ENCODE data around the gene DGCR2.
"Not testable (repeated sequence)": the region's sequence is repeated elsewhere in the genome, so short reads cannot be mapped to it uniquely, and the experiment has no call there.

Gene DGCR2

GRCh38 chr22:19097518-19097917 lies 24.7 kb downstream of the DGCR2 start:
- no peak overlapping the region for H3K27ac Mint-ChIP-seq

DNA sequence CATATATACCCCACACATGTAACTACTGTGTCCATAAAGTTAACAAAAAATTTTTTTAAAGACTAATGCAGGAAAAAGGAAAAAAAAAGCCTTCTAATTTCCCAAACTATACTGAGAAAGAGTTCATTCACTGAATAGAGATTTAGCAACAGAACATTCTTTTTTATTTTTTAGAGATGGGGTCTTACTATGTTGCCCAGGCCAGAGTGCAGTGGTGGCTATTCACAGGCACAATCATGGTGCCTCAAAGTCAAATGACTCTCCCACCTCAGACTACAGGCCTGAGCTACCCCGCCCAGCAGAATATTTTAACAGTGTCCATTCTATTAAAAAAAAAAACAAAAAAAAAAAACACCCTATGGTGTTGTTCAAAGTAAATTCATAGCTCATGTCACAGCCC lies 25.7 kb downstream of the DGCR2 start:
- H3K27me3 Mint-ChIP-seq (ENCODE audit: low read depth): no peaks in the 10 kb centered on the region

More at GRCh38 chr22:19097518-19097917, 24.7 kb downstream of the DGCR2 start:
- Mint-ChIP-seq H3K36me3 (ENCODE audit: low read depth) (peaks cover 9% of the 10 kb centered on the region), H3K4me1 (ENCODE audit: low read depth) (peaks cover 6% of the 10 kb centered on the region), H3K27me3 (ENCODE audit: low read depth) (no peaks in the 10 kb centered on the region), H3K4me3 (no peak overlapping the region), H3K9me3 (no peaks in the 10 kb centered on the region)

GRCh38 chr22:19094393-19094997 lies 27.7 kb downstream of the DGCR2 start:
- no peaks in the 10 kb centered on the region for H3K27me3 Mint-ChIP-seq (ENCODE audit: low read depth)
- H3K27ac Mint-ChIP-seq: no peak overlapping the region
- H3K36me3 Mint-ChIP-seq (ENCODE audit: low read depth): peaks cover 9% of the 10 kb centered on the region
- H3K4me1 Mint-ChIP-seq (ENCODE audit: low read depth): peaks cover 6% of the 10 kb centered on the region
- no peak overlapping the region for H3K4me3 Mint-ChIP-seq
- no peaks in the 10 kb centered on the region for H3K9me3 Mint-ChIP-seq

More for the DNA sequence above, 25.7 kb downstream of the DGCR2 start:
- Mint-ChIP-seq H3K36me3 (ENCODE audit: low read depth) (peaks cover 5% of the 10 kb centered on the region), H3K4me3 (no peak overlapping the region), H3K27ac (no peak overlapping the region), H3K9me3 (no peaks in the 10 kb centered on the region), H3K4me1 (ENCODE audit: low read depth) (peaks cover 6% of the 10 kb centered on the region)

DNA sequence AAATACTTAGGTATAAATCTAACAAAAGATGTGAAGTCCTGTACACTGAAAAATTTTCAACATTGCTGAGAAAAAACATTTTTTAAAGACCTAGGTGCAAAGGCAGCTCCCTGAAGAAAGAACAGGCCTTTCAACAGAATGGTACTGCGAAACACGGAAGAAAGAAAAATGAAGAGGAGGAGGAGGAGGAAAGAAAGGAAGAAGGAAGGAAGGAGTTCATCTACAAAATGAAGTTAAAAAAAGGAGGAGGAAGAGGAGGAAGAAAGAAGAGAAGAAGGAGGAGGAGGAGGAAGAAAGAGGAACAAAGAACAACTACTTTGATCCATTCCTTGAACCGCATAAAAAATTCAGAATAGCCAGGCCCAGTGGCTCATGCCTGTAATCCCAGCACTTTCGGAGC lies 29.5 kb downstream of the DGCR2 start:
- H3K36me3 Mint-ChIP-seq (ENCODE audit: low read depth): peaks cover 10% of the 10 kb centered on the region
- no peak overlapping the region for H3K4me3 Mint-ChIP-seq
- H3K27ac Mint-ChIP-seq: no peak overlapping the region
- H3K9me3 Mint-ChIP-seq: no peaks in the 10 kb centered on the region
- no peaks in the 10 kb centered on the region for H3K27me3 Mint-ChIP-seq (ENCODE audit: low read depth)
- peaks cover 6% of the 10 kb centered on the region for H3K4me1 Mint-ChIP-seq (ENCODE audit: low read depth)

- Mint-ChIP-seq H3K36me3 (ENCODE audit: low read depth) (peaks cover 13% of the 10 kb centered on the region), H3K27ac (no peak overlapping the region), H3K27me3 (ENCODE audit: low read depth) (no peaks in the 10 kb centered on the region), H3K4me3 (no peak overlapping the region), H3K4me1 (ENCODE audit: low read depth) (peaks cover 5% of the 10 kb centered on the region), H3K9me3 (no peaks in the 10 kb centered on the region)
Observed at GRCh38 chr22:19090586-19091127, 31.6 kb downstream of the DGCR2 start.

DNA sequence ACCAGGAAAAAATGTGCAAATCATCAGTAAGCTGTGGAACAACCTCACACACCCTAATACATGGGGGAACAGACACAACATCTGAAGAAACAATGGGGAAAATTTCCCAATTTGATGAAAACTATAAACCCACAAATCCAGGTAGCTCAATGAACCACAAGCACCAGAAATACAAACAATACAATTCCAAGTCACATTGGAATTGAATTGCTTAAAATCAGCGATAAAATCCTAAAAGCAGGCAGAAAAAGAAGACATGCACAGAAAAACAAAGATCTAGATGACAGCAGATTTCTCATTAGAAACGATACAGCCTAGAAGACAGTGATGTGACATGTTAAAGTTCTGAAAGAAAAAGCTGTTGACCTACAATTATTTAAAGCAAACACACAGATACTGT lies 32.0 kb downstream of the DGCR2 start:
- H3K4me1 Mint-ChIP-seq (ENCODE audit: low read depth): peaks cover 7% of the 10 kb centered on the region
- H3K9me3 Mint-ChIP-seq: no peaks in the 10 kb centered on the region
- H3K36me3 Mint-ChIP-seq (ENCODE audit: low read depth): peaks cover 15% of the 10 kb centered on the region
- no peaks in the 10 kb centered on the region for H3K27me3 Mint-ChIP-seq (ENCODE audit: low read depth)
- H3K4me3 Mint-ChIP-seq: no peak overlapping the region
- no peak overlapping the region for H3K27ac Mint-ChIP-seq

- Mint-ChIP-seq H3K9me3 (no peaks in the 10 kb centered on the region), H3K27ac (no peak overlapping the region), H3K36me3 (ENCODE audit: low read depth) (peaks cover 17% of the 10 kb centered on the region), H3K4me3 (no peak overlapping the region), H3K27me3 (ENCODE audit: low read depth) (no peaks in the 10 kb centered on the region), H3K4me1 (ENCODE audit: low read depth) (peaks cover 7% of the 10 kb centered on the region)
Observed at GRCh38 chr22:19088866-19089595, 33.2 kb downstream of the DGCR2 start.

DNA sequence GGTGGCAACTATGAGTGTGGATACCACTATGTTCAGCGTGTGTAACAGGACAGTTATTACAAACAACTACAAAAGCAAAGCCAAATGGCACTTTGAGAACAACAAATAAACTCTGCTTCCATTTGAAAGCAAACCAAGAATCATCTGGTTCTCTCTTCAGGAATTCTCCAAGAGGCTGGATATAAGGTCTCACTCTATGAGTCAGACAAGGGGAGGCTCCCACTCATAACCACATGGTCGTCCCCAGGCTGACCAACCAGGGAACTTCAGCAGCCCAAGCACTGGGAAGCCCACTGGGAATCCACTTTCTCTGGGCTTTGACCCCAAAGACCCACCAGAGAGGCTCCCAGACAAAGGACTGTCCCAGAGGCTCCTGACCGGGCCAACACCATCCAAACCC lies 35.3 kb downstream of the DGCR2 start:
- peaks cover 15% of the 10 kb centered on the region for H3K36me3 Mint-ChIP-seq (ENCODE audit: low read depth)
- H3K9me3 Mint-ChIP-seq: no peaks in the 10 kb centered on the region
- H3K27me3 Mint-ChIP-seq (ENCODE audit: low read depth): no peaks in the 10 kb centered on the region
- peaks cover 7% of the 10 kb centered on the region for H3K4me1 Mint-ChIP-seq (ENCODE audit: low read depth)
- no peak overlapping the region for H3K27ac Mint-ChIP-seq
- no peak overlapping the region for H3K4me3 Mint-ChIP-seq

DNA sequence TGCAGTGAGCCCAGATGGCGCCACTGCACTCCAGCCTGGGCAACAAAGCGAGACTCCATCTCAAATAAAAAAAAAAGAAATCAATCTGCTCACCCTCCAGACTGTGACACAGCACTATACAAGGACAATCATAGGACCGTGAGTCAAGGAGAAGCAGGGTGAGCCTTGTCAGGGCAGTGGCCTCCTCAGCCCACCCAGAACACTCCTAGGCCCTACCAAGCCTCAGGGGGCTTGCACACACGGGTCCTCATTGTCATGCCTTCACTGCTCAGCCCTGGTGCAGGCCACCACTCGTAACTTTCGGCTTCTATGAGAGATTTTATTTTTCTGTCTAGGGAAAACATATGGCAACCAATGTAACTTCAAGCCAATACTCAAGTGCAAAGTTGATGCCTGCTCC lies 35.8 kb downstream of the DGCR2 start:
- no peak overlapping the region for H3K4me3 Mint-ChIP-seq
- no peaks in the 10 kb centered on the region for H3K9me3 Mint-ChIP-seq
- peaks cover 16% of the 10 kb centered on the region for H3K36me3 Mint-ChIP-seq (ENCODE audit: low read depth)
- H3K27me3 Mint-ChIP-seq (ENCODE audit: low read depth): no peaks in the 10 kb centered on the region
- peaks cover 7% of the 10 kb centered on the region for H3K4me1 Mint-ChIP-seq (ENCODE audit: low read depth)
- H3K27ac Mint-ChIP-seq: no peak overlapping the region

- Mint-ChIP-seq H3K27me3 (ENCODE audit: low read depth) (no peaks in the 10 kb centered on the region), H3K4me3 (no peak overlapping the region), H3K9me3 (no peaks in the 10 kb centered on the region), H3K27ac (no peak overlapping the region), H3K4me1 (ENCODE audit: low read depth) (peaks cover 7% of the 10 kb centered on the region), H3K36me3 (ENCODE audit: low read depth) (peaks cover 14% of the 10 kb centered on the region)
Observed at GRCh38 chr22:19085233-19085718, 36.9 kb downstream of the DGCR2 start.

DNA sequence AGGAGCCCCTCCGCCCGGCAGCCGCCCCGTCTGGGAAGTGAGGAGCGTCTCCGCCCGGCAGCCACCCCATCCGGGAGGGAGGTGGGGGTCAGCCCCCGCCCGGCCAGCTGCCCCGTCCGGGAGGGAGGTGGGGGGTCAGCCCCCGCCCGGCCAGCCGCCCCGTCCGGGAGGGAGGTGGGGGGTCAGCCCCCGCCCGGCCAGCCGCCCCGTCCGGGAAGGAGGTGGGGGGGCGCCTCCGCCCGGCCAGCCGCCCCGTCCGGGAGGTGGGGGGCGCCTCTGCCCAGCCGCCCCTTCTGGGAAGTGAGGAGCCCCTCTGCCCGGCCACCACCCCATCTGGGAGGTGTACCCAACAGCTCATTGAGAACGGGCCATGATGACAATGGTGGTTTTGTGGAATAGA lies 37.6 kb downstream of the DGCR2 start:
- H3K4me3 Mint-ChIP-seq; H3K4me1 Mint-ChIP-seq (ENCODE audit: low read depth); H3K27ac Mint-ChIP-seq; H3K9me3 Mint-ChIP-seq; H3K27me3 Mint-ChIP-seq (ENCODE audit: low read depth): not testable (repeated sequence)
- peaks cover 14% of the 10 kb centered on the region for H3K36me3 Mint-ChIP-seq (ENCODE audit: low read depth)

DNA sequence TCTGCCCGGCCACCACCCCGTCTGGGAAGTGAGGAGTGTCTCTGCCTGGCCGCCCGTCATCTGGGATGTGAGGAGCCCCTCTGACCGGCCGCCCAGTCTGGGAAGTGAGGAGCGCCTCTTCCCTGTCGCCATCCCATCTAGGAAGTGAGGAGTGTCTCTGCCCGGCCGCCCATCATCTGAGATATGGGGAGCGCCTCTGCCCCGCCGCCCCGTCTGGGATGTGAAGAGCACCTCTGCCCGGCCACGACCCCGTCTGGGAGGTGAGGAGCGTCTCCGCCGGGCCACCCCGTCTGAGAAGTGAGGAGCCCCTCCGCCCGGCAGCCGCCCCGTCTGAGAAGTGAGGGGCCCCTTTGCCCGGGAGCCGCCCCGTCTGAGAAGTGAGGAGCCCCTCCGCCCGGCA lies 38.1 kb downstream of the DGCR2 start:
- peaks cover 14% of the 10 kb centered on the region for H3K36me3 Mint-ChIP-seq (ENCODE audit: low read depth)
- not testable (repeated sequence) for H3K4me1 Mint-ChIP-seq (ENCODE audit: low read depth); H3K27ac Mint-ChIP-seq

DNA sequence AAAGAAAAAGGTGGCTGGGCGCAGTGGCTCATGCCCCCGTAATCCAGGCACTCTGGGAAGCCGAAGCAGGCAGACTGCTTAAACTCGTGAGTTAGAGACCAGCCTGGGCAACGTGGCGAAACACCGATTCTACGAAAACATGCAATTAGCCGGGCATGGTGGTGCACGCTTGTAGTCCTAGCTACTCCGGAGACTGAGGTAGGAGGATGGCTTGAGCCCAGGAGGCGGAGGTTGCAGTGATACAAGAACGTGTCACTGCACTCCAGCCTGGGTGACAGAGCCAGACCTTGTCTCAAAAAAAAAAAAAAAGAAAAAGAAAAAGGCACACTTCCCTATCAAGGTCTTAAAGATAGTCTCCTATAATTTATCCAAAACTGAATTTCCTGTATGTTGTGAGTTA lies 39.4 kb downstream of the DGCR2 start:
- Mint-ChIP-seq H3K36me3 (ENCODE audit: low read depth) (peaks cover 12% of the 10 kb centered on the region), H3K4me1 (ENCODE audit: low read depth) (peaks cover 7% of the 10 kb centered on the region), H3K27me3 (ENCODE audit: low read depth) (no peaks in the 10 kb centered on the region), H3K9me3 (no peaks in the 10 kb centered on the region), H3K4me3 (no peak overlapping the region), H3K27ac (no peak overlapping the region)

More for the DNA sequence above, 38.1 kb downstream of the DGCR2 start:
- H3K9me3 Mint-ChIP-seq; H3K27me3 Mint-ChIP-seq (ENCODE audit: low read depth); H3K4me3 Mint-ChIP-seq: not testable (repeated sequence)

DNA sequence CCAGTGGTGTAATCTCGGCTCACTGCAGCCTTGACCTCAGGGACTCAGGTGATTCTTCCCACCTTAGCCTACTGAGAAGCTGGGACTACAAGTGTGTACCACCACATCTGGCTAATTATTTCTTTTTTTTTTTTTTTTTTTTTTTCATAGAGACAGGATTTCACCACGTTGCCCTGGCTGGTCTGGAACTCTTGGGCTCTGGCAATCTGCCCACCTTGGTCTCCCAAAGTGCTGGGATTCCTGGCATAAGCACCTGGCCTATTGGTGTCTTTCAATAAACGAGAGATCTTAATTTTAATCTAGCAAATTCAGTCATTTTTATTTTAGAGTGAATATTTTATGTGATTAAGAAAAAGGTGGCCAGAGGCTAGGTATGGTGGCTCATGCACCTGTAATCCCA lies 40.1 kb downstream of the DGCR2 start:
- Mint-ChIP-seq H3K36me3 (ENCODE audit: low read depth) (peaks cover 12% of the 10 kb centered on the region), H3K27ac (no peak overlapping the region), H3K4me3 (no peak overlapping the region), H3K27me3 (ENCODE audit: low read depth) (no peaks in the 10 kb centered on the region), H3K4me1 (ENCODE audit: low read depth) (peaks cover 7% of the 10 kb centered on the region), H3K9me3 (no peaks in the 10 kb centered on the region)

DNA sequence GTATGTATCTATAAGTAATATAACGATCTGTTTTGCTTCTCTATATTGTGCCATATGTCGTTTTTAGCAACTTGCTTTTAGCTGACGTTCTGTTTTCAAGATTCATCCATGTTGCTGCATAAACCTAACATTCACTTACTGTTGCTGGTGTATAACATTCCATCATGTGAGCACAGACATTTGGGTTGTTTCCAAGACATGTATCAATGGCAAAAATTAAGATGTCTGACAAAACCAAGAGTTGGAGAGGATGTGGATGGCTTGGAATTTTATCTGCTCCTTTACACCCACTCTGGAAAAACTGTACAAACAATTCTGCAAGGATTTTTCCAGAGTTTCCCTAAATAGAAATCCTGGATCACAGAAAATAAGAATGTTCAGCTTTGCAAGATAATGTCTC lies 40.9 kb downstream of the DGCR2 start:
- Mint-ChIP-seq H3K36me3 (ENCODE audit: low read depth) (peaks cover 10% of the 10 kb centered on the region), H3K4me1 (ENCODE audit: low read depth) (peaks cover 3% of the 10 kb centered on the region), H3K4me3 (no peak overlapping the region), H3K9me3 (no peaks in the 10 kb centered on the region), H3K27me3 (ENCODE audit: low read depth) (no peaks in the 10 kb centered on the region), H3K27ac (no peak overlapping the region)
